OCI-LY1 (cell line): Measurements from ENCODE around the gene CPT2.

ENCODE experiments used
- H2AFZ ChIP-seq: fragments of 200-600 bp; sonication (generic), shearing (Covaris generic); 2 replicates; pipeline ENCODE4 v1.6.0; 2014; ENCODE audit warnings: antibody characterized with exemption, mild to moderate bottlenecking, low read length
- H3F3A ChIP-seq: fragments of 200-600 bp; sonication (generic), shearing (Covaris generic); 2 replicates; pipeline ENCODE4 v1.6.0; 2014; ENCODE audit warnings: mild to moderate bottlenecking, antibody characterized with exemption, low read length, moderate library complexity; ENCODE audit not compliant: insufficient read depth
- H3K27ac ChIP-seq: fragments of 200-600 bp; sonication (generic); 2 replicates; pipeline ENCODE4 v1.5.1; 2014; ENCODE audit warnings: low read length, mixed run types, mild to moderate bottlenecking, low read depth; ENCODE audit not compliant: poor library complexity, severe bottlenecking
- H3K27me3 ChIP-seq: fragments of 200-600 bp; sonication (generic); 2 replicates; pipeline ENCODE4 v1.6.0; 2014; ENCODE audit warnings: antibody characterized with exemption, mild to moderate bottlenecking, low read length, moderate library complexity; ENCODE audit not compliant: insufficient read depth
- H3K36me3 ChIP-seq: fragments of 200-600 bp; sonication (generic); 2 replicates; pipeline ENCODE4 v1.6.1; 2014; ENCODE audit warnings: mild to moderate bottlenecking, antibody characterized with exemption, low read length, moderate library complexity, mixed read lengths; ENCODE audit not compliant: insufficient read depth
- H3K4me1 ChIP-seq: fragments of 200-600 bp; sonication (generic); 2 replicates; pipeline ENCODE4 v1.5.1; 2014; ENCODE audit warnings: mild to moderate bottlenecking, low read length, moderate library complexity; ENCODE audit not compliant: insufficient read depth, severe bottlenecking
- H3K4me2 ChIP-seq: fragments of 200-600 bp; sonication (generic), shearing (Covaris generic); 2 replicates; pipeline ENCODE4 v1.6.1; 2014; ENCODE audit warnings: low read length
- H3K4me3 ChIP-seq: fragments of 200-600 bp; sonication (generic); 2 replicates; pipeline ENCODE4 v1.5.1; 2014; ENCODE audit warnings: low read length, low read depth, mild to moderate bottlenecking, mixed read lengths; ENCODE audit not compliant: poor library complexity, severe bottlenecking
- H3K79me2 ChIP-seq: fragments of 200-600 bp; shearing (Covaris generic); 2 replicates; pipeline ENCODE4 v1.6.1; 2016; ENCODE audit warnings: mixed run types, low read length, mixed read lengths; ENCODE audit not compliant: insufficient read depth
- H3K9ac ChIP-seq: fragments of 200-600 bp; sonication (generic), shearing (Covaris generic); 2 replicates; pipeline ENCODE4 v1.6.1; 2014; ENCODE audit warnings: mild to moderate bottlenecking, low read length, mixed read lengths
- H3K9me2 ChIP-seq: fragments of 200-600 bp; sonication (generic), shearing (Covaris generic); 2 replicates; pipeline ENCODE4 v1.6.1; 2014; ENCODE audit warnings: low read depth, mild to moderate bottlenecking, low read length, mixed read lengths
- H3K9me3 ChIP-seq: fragments of 200-600 bp; shearing (Covaris generic); 2 replicates; pipeline ENCODE4 v1.6.1; 2014; ENCODE audit warnings: low read length, mixed read lengths
- H4K20me1 ChIP-seq: fragments of 200-600 bp; sonication (generic), shearing (Covaris generic); 2 replicates; pipeline ENCODE4 v1.6.0; 2016; ENCODE audit warnings: mild to moderate bottlenecking, low read length; ENCODE audit not compliant: insufficient read depth
- CTCF ChIP-seq: fragments of 200-600 bp; sonication (generic), shearing (Covaris generic); IDR thresholded peaks from 2 replicates; pipeline ENCODE4 v1.5.1; 2017; ENCODE audit warnings: mild to moderate bottlenecking, antibody characterized with exemption, low read length, moderate library complexity, mixed read lengths
- EZH2 ChIP-seq: fragments of 200-600 bp; sonication (generic), shearing (Covaris generic); IDR thresholded peaks from 2 replicates; pipeline ENCODE4 v1.8.0; 2017; ENCODE audit warnings: borderline replicate concordance, mixed run types, mild to moderate bottlenecking, antibody characterized with exemption, low read length, moderate library complexity, mixed read lengths

Gene CPT2

GRCh38 chr1:53238197-53239155 is 41.9 kb downstream of the CPT2 start, which contains the start of gene MAGOH:
Gene MAGOH (minus strand): TSS chr1:53238518. CDS start chr1:53238448, 70 bp downstream.
- Histone ChIP-seq H4K20me1 (no peaks in the 10 kb centered on the region), H3K79me2 (peaks cover 10% of the 10 kb centered on the region), H3K4me1 (peaks cover 19% of the 10 kb centered on the region), H3K9me2 (no peaks in the 10 kb centered on the region), H3K4me3 (peak within 1 kb of the TSS; percentile 97), H3K36me3 (peaks cover 29% of the 10 kb centered on the region), H3F3A (no peaks in the 10 kb centered on the region), H3K4me2 (peak within 1 kb of the TSS; percentile 97), H3K9ac (peak within 1 kb of the TSS; percentile 94), H3K9me3 (no peaks in the 10 kb centered on the region), H3K27ac (no peak within 1 kb of the TSS), H3K27me3 (no peaks in the 10 kb centered on the region), H2AFZ (no peak within 1 kb of the TSS)
- no peak for TF ChIP-seq CTCF
- no peak for TF ChIP-seq EZH2

GRCh38 chr1:53241828-53242227 is 45.2 kb downstream of the CPT2 start:
- no peak overlapping the region for H3K4me3 ChIP-seq
- H3K36me3 ChIP-seq, result peaks cover 27% of the 10 kb centered on the region
- H3K9me3 ChIP-seq, result no peaks in the 10 kb centered on the region
- H3K4me2 ChIP-seq, result no peak overlapping the region
- H3K27ac ChIP-seq, result no peak overlapping the region
- peaks cover 10% of the 10 kb centered on the region for H3K79me2 ChIP-seq
- H3K9ac ChIP-seq, result no peak overlapping the region
- H3K4me1 ChIP-seq, result peaks cover 17% of the 10 kb centered on the region
- no peak overlapping the region for H2AFZ ChIP-seq
- no peaks in the 10 kb centered on the region for H3K27me3 ChIP-seq
- H4K20me1 ChIP-seq, result no peaks in the 10 kb centered on the region
- TF ChIP-seq EZH2 (no peak), CTCF (no peak)
- peaks cover 3% of the 10 kb centered on the region; the same call in 1 of the 2 replicates for H3F3A ChIP-seq
- no peaks in the 10 kb centered on the region for H3K9me2 ChIP-seq

GRCh38 chr1:53242381-53242780 is 45.8 kb downstream of the CPT2 start:
- Histone ChIP-seq H2AFZ (no peak overlapping the region), H3K9me2 (no peaks in the 10 kb centered on the region), H3K27me3 (no peaks in the 10 kb centered on the region), H3K79me2 (peaks cover 8% of the 10 kb centered on the region), H3K4me3 (no peak overlapping the region), H3K4me1 (peaks cover 12% of the 10 kb centered on the region), H3K27ac (no peak overlapping the region), H3K9me3 (no peaks in the 10 kb centered on the region), H3K9ac (no peak overlapping the region), H3K36me3 (peaks cover 33% of the 10 kb centered on the region), H3K4me2 (no peak overlapping the region), H4K20me1 (no peaks in the 10 kb centered on the region), H3F3A (peaks cover 3% of the 10 kb centered on the region; the same call in 1 of the 2 replicates)
- TF ChIP-seq EZH2, result no peak
- TF ChIP-seq CTCF, result no peak
